ENCODE results near the gene COMTD1. TPM values are rescaled to one million over a fixed set of nuclear protein-coding genes. Genes with fewer than 3 reads are reported as not detected.

Gene COMTD1
- total and polyA plus RNA-seq, 2 of the 13 experiments (the other 11 are each of a cell fraction or from before 2014, with no cell fraction given), result 11.8 to 18.4 TPM

GRCh38 chr10:75234017-75234682 lies 1.6 kb downstream of the COMTD1 start (continued):
- TF ChIP-seq ZHX2 (IDR thresholded peaks at IDR 0.05; ENCODE audit: low read depth) (no peak), ZHX2 (CRISPR knock-in tag; IDR thresholded peaks at IDR 0.05; ENCODE audit: borderline replicate concordance) (no peak), ZNF83 (CRISPR knock-in tag; IDR thresholded peaks at IDR 0.05; ENCODE audit: borderline replicate concordance) (no peak)

GRCh38 chr10:75233444-75234016 lies 2.2 kb downstream of the COMTD1 start:
- 89% methylated on average over 8 of the region's 14 CpGs for WGBS (ENCODE audit: low lambda C conversion rate)
- Histone ChIP-seq H3K36me3 (replicated peaks in 1 of 2; ENCODE audit: control insufficient read depth in 1 of 2, insufficient read depth in 2 of 2, low read length in 2 of 2) (peaks cover 9 to 43% of the 10 kb centered on the region in 2 experiments), H3K4me2 (ENCODE audit: low read depth, low read length) (no peak overlapping the region), H3K9me3 (ENCODE audit: low read length) (no peaks in the 10 kb centered on the region), H3K4me1 (ENCODE audit: insufficient read depth, low read length) (peaks cover 48% of the 10 kb centered on the region), H2AFZ (ENCODE audit: low read length) (no peak overlapping the region), H4K20me1 (ENCODE audit: insufficient read depth, low read length) (peaks cover 3% of the 10 kb centered on the region; the same call in 1 of the 2 replicates), H3K27me3 (ENCODE audit: control insufficient read depth in 1 of 2, insufficient read depth in 2 of 2, low read length in 2 of 2) (no peaks in the 10 kb centered on the region), H3K9ac (ENCODE audit: insufficient read depth, low read depth, low read length) (no peak overlapping the region), H3K27ac (ENCODE audit: extremely low read length, insufficient read depth, low read length) (peak overlapping the region; percentile 7), H3K4me3 (replicated peaks in 1 of 3; ENCODE audit: insufficient read depth in 1 of 3, low read depth in 2 of 3, low read length in 3 of 3) (no peak overlapping the region), H3K79me2 (ENCODE audit: insufficient read depth, low read length) (peaks cover 9% of the 10 kb centered on the region)
- TSS peak; percentile 36 for BruUV-seq (replicated peaks)
- ChIA-PET POLR2A (interaction anchor here (1.2 to 5.0 kb wide), 5 partner anchors 8 to 46 kb away, joined by 3 to 29 read pairs (median 6); partner anchors contain the start of gene VDAC2), CTCF (ENCODE audit: low intra/inter-chr PET ratio, low total read pairs) (no interaction called here)
- no peak for FAIRE-seq
- no peak for DNase-seq (ENCODE audit: low spot score)
- in situ Hi-C loops (cut with HindIII; ENCODE audit: extremely low pct_ligation_motif_present, low pct_unique_long_range_greater_than_20kb) (loop anchor here (5.0 to 10.0 kb wide), 3 partner anchors 46 to 989 kb away; partner anchors contain the start of gene SAMD8), intact Hi-C loops (cut with micrococcal nuclease; ENCODE audit: unreplicated experiment) (loop anchor here (5.0 kb wide), 1 partner anchor 121 kb away; the partner anchor contains the start of gene SAMD8)
- TF ChIP-seq POLR2AphosphoS2 (IDR thresholded peaks at IDR 0.05; ENCODE audit: low read depth, low read length), result peak; percentile 21; the same call in 1 of the 2 replicates
- TF ChIP-seq ZNF501 (CRISPR knock-in tag; IDR thresholded peaks at IDR 0.05), result no peak
- TF ChIP-seq SMAD9 (CRISPR knock-in tag; IDR thresholded peaks at IDR 0.05), result no peak
- TF ChIP-seq AGO2 (optimal IDR thresholded peaks at IDR 0.05; ENCODE audit: low read depth, low read length), result peak; percentile 85
- TF ChIP-seq PTBP1 (IDR thresholded peaks at IDR 0.05; ENCODE audit: low read depth, low read length, poor library complexity, severe bottlenecking), result peak; percentile 33
- TF ChIP-seq ZFYVE20 (CRISPR knock-in tag; IDR thresholded peaks at IDR 0.05; ENCODE audit: borderline replicate concordance, low read depth), result no peak
- no peak for TF ChIP-seq ZNF800 (CRISPR knock-in tag; IDR thresholded peaks at IDR 0.05)
- peak; percentile 89 for TF ChIP-seq RBM22 (optimal IDR thresholded peaks at IDR 0.05; ENCODE audit: low read length)
- TF ChIP-seq POLR2G (IDR thresholded peaks at IDR 0.05; ENCODE audit: low read depth, low read length), result peak; percentile 57
- no peak for TF ChIP-seq ZBTB1 (CRISPR knock-in tag; IDR thresholded peaks at IDR 0.05; ENCODE audit: borderline replicate concordance)
- TF ChIP-seq TOPORS (CRISPR knock-in tag; IDR thresholded peaks at IDR 0.05), result no peak
- peak; percentile 1 for ATAC-seq
